ENCODE measurements around the gene PSMC3. TPM values are rescaled to one million over a fixed set of nuclear protein-coding genes. Genes with fewer than 3 reads are reported as not detected.

PSMC3 gene
- total RNA-seq, 1 donor from 2014 or later = 108 TPM

GRCh38 chr11:47449541-47449940, 23.3 kb upstream of the PSMC3 start:
- DNase-seq (ENCODE audit: low spot score) = no peak
- no peak overlapping the region for H3K4me3 Mint-ChIP-seq (ENCODE audit: unreplicated experiment)
- H3K27me3 Mint-ChIP-seq (ENCODE audit: low read depth) = no peaks in the 10 kb centered on the region
- no peak overlapping the region for H3K27ac Mint-ChIP-seq (ENCODE audit: unreplicated experiment)
- no peaks in the 10 kb centered on the region for H3K9me3 Mint-ChIP-seq (ENCODE audit: low read depth)
- H3K4me1 Mint-ChIP-seq (ENCODE audit: low read depth) = peaks cover 5% of the 10 kb centered on the region
- no peak for TF ChIP-seq CTCF (IDR thresholded peaks at IDR 0.05)
- no peaks in the 10 kb centered on the region for H3K36me3 Mint-ChIP-seq (ENCODE audit: low read depth)

GRCh38 chr11:47448566-47449427, 22.6 kb upstream of the PSMC3 start, which contains the start of gene RAPSN:
RAPSN (minus strand) TSS chr11:47449136; CDS start chr11:47448964, 172 bp downstream.
- no peak for DNase-seq (ENCODE audit: low spot score)
- H3K9me3 Mint-ChIP-seq (ENCODE audit: low read depth) = no peaks in the 10 kb centered on the region
- no peaks in the 10 kb centered on the region for H3K36me3 Mint-ChIP-seq (ENCODE audit: low read depth)
- no peak for TF ChIP-seq CTCF (IDR thresholded peaks at IDR 0.05)
- H3K4me1 Mint-ChIP-seq (ENCODE audit: low read depth) = no peaks in the 10 kb centered on the region
- no peak within 1 kb of the TSS for H3K27ac Mint-ChIP-seq (ENCODE audit: unreplicated experiment)
- no peak within 1 kb of the TSS for H3K4me3 Mint-ChIP-seq (ENCODE audit: unreplicated experiment)
- no peaks in the 10 kb centered on the region for H3K27me3 Mint-ChIP-seq (ENCODE audit: low read depth)

GRCh38 chr11:47447906-47448305, 21.7 kb upstream of the PSMC3 start:
- H3K4me3 Mint-ChIP-seq (ENCODE audit: unreplicated experiment) = no peak overlapping the region
- H3K4me1 Mint-ChIP-seq (ENCODE audit: low read depth) = no peaks in the 10 kb centered on the region
- no peaks in the 10 kb centered on the region for H3K36me3 Mint-ChIP-seq (ENCODE audit: low read depth)
- H3K27me3 Mint-ChIP-seq (ENCODE audit: low read depth) = no peaks in the 10 kb centered on the region
- H3K9me3 Mint-ChIP-seq (ENCODE audit: low read depth) = no peaks in the 10 kb centered on the region
- no peak for TF ChIP-seq CTCF (IDR thresholded peaks at IDR 0.05)
- no peak overlapping the region for H3K27ac Mint-ChIP-seq (ENCODE audit: unreplicated experiment)
- DNase-seq (ENCODE audit: low spot score) = no peak

- TF ChIP-seq CTCF (IDR thresholded peaks at IDR 0.05) = no peak
- no peaks in the 10 kb centered on the region for H3K27me3 Mint-ChIP-seq (ENCODE audit: low read depth)
- H3K36me3 Mint-ChIP-seq (ENCODE audit: low read depth) = no peaks in the 10 kb centered on the region
- DNase-seq (ENCODE audit: low spot score) = no peak
- no peak overlapping the region for H3K4me3 Mint-ChIP-seq (ENCODE audit: unreplicated experiment)
- no peak overlapping the region for H3K27ac Mint-ChIP-seq (ENCODE audit: unreplicated experiment)
- no peaks in the 10 kb centered on the region for H3K4me1 Mint-ChIP-seq (ENCODE audit: low read depth)
- no peaks in the 10 kb centered on the region for H3K9me3 Mint-ChIP-seq (ENCODE audit: low read depth)
These were observed 20.6 kb upstream of the PSMC3 start for GRCh38 chr11:47446833-47447232.

GRCh38 chr11:47445840-47446239, 19.6 kb upstream of the PSMC3 start:
- H3K4me1 Mint-ChIP-seq (ENCODE audit: low read depth) = no peaks in the 10 kb centered on the region
- DNase-seq (ENCODE audit: low spot score) = no peak
- no peak for TF ChIP-seq CTCF (IDR thresholded peaks at IDR 0.05)
- no peak overlapping the region for H3K27ac Mint-ChIP-seq (ENCODE audit: unreplicated experiment)
- no peak overlapping the region for H3K4me3 Mint-ChIP-seq (ENCODE audit: unreplicated experiment)
- H3K27me3 Mint-ChIP-seq (ENCODE audit: low read depth) = no peaks in the 10 kb centered on the region
- no peaks in the 10 kb centered on the region for H3K36me3 Mint-ChIP-seq (ENCODE audit: low read depth)
- no peaks in the 10 kb centered on the region for H3K9me3 Mint-ChIP-seq (ENCODE audit: low read depth)
